HG03159 (cell line): ENCODE data around the gene RPL35A.
"Not testable (repeated sequence)": the region's sequence is repeated elsewhere in the genome, so short reads cannot be mapped to it uniquely, and the experiment has no call there.

Source experiments
- ATAC-seq: cut with Tn5 transposase; IDR thresholded peaks from one replicate; pipeline ENCODE4 v1.9.1; 2021; ENCODE audit warnings: mild to moderate bottlenecking, moderate library complexity; ENCODE audit not compliant: unreplicated experiment

RPL35A gene

DNA sequence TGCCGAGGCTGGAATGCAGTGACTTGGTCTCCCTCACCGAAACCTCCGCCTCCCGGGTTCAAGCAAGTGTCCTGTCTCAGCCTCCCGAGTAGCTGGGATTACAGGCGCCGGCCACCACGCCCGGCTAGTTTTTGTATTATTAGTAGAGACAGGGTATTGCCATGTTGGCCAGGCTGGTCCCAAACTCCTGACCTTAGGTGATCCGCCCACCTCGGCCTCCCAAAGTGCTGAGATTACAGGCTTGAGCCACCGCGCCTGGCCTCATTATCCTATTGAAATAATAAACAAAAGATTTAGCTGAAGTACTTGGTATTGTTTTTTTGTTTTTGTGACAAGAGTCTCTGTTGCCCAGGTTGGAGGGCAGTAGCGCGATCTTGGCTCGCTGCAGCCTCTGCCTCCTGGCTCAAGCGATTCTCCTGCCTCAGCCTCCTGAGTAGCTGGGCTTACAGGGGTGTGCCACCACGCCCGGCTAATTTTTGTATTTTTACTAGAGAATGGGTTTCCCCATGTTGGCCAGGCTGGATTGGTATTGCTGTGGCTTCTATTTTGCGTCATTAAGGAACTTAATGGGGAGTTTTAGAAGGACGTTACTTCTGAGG lies 1.5 kb downstream of the RPL35A start:
- no peak for ATAC-seq

DNA sequence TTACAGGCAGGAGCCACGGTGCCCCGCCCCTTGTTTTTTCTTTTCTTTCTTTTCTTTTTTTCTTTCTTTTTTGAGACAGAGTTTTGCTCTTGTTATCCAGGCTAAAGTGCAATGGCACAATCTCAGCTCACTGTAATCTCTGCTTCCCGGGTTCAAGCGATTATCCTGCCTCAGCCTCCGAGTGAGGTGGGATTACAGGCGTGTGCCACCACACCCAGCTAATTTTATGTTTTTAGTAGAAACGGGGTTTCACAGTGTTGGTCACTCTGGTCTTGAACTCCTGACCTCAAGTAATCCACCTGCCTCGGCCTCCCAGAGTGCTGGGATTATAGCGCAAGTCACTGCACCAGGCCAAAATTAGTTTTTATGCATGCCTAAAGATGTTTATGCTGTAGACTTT lies 2.5 kb downstream of the RPL35A start:
- ATAC-seq: no peak

DNA sequence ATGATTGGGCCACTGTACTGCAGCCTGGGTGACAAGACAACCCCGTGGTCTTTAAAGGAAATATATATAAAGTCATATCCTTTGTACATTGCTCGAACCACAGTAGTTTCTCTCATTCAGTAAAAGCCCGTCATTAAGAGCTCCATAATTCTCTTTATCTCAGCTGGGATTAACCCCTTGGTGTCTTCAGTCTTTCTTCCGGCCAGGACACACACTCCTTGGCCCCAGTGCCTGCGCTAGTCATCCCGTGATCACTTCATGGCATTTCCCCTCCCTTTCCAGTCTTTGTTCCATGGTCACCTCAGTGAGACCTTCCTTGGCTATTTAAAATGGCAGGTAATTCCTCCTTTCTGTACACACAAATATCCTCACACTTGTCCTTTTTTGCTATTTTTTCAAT lies 3.3 kb downstream of the RPL35A start:
- ATAC-seq: no peak

DNA sequence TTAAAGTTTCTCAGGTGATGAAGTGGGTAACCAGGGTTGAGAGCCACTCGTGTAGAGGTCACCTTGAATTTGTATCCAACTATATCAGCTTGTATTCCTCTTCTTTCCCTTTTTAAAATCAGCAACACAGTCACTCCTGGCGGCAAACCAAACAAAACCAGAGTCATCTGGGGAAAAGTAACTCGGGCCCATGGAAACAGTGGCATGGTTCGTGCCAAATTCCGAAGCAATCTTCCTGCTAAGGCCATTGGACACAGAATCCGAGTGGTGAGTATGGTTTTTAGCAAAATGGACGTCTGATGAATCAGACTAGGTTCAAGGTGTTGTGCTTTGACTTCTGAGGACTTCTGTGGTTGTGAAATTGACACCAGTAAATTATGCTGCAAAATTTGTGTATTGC lies 3.9 kb downstream of the RPL35A start:
- ATAC-seq: no peak

DNA sequence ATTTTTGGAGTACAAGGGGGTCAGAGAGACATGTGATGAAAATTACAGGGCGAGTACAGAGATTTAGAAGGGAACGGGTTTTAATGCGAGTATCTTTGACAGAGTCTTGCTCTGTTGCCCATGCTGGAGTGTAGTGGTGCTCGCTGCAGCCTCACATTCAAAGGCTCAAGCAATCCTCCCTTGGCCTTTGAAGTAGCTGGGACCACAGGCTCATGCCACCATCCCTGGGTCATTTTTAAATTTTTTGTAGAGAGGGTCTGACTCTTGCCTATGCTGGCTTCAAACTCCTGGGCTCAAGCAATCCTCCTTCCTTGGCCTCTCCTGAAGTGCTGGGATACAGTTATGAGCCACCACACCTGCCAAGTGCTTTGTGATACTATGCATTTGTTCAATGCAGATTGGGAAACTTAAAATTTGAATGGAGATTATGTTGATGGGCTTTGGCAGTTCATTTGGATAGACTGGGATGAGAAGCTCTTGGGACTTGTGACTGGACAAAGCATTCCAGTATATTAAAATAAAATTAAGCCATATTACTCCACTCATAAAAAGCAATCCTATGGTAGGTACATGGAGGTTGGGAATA lies 6.0 kb downstream of the RPL35A start:
- no peak for ATAC-seq

DNA sequence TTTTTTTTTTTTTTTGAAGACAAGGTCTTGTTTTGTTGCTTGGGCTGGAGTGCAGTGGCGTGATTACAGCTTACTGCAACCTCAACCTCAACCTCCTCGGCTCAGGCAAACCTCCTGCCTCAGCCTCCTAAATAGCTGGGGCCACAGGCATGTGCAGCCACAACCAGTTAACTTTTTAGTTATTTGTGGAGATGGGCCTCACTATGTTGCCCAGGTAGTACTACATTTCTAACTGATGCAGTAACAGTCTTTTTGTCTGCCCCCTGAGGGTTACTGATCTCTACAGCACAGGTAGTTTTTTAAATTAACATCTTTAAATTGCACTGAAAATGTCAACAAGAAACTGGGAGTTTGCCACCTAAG lies 6.6 kb downstream of the RPL35A start:
- no peak for ATAC-seq

DNA sequence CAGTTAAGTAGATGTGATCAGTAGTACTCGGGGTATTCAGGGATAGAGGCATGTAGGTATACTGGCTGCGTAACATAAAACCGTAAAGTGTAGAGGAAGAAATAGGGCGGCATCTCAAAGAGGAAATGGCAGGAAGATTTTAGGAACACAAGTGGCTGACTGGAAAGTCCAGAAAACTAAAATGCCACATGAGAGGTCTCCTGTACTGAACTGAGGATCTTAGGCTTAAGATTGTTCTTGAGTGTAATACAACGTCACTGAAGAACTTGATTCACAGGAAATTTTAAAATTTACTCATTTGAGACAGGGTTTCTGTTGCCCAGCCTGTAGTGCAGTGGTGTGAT lies 7.8 kb downstream of the RPL35A start:
- ATAC-seq: no peak

DNA sequence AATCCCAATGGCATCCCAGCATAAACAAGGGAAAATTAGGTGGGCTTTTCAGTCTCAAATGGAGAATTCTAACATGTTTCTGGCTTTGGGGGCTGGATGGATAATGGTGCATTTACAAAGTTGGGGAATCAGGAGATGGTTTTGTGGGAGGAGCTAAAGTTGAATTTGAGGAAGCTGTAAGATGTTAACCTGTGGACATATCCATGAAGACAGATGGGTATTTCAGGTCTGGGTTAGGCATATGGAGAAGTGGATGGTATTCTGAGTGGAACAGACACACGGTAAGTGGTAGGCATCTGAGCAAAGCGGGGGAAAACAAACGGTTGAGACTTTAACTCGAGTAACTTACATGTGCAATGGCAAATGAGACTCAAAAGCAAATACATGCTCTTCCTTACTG lies 8.4 kb downstream of the RPL35A start:
- ATAC-seq: no peak

DNA sequence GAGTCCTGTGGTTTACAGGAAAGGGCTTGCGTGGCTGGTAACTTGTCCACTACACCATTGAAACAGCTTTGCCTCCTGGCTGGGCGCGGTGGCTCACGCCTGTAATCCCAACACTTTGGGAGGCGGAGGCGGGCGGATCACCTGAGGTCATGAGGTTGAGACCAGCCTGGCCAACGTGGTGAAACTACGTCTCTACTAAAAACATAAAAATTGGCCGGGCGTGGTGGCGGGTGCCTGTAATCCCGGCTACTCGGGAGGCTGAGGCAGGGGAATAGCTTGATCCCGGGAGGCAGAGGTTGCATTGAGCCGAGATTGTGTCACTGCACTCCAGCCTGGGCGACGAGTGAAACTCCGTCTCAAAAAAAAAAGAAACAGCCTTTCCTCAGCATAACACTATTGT lies 8.9 kb downstream of the RPL35A start:
- not testable (repeated sequence) for ATAC-seq

DNA sequence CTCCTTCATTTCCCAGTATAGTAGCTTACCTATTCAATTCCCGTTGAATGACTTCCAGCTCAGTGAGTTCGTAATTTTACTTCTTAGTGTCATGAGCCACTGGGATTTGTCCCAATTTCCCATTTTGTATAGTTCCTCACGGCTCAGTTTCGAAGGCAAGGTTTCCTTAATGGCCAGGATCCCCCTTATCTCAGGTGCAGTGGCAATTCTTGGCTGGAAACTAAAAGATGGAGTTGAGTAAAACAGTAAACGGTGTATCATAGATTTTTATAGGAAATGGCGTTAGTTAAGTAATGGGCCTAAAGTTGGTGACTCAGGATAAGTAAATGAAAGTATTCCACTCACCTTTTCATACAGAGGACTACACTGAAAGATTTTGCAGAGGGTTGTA lies 9.5 kb downstream of the RPL35A start:
- no peak for ATAC-seq

DNA sequence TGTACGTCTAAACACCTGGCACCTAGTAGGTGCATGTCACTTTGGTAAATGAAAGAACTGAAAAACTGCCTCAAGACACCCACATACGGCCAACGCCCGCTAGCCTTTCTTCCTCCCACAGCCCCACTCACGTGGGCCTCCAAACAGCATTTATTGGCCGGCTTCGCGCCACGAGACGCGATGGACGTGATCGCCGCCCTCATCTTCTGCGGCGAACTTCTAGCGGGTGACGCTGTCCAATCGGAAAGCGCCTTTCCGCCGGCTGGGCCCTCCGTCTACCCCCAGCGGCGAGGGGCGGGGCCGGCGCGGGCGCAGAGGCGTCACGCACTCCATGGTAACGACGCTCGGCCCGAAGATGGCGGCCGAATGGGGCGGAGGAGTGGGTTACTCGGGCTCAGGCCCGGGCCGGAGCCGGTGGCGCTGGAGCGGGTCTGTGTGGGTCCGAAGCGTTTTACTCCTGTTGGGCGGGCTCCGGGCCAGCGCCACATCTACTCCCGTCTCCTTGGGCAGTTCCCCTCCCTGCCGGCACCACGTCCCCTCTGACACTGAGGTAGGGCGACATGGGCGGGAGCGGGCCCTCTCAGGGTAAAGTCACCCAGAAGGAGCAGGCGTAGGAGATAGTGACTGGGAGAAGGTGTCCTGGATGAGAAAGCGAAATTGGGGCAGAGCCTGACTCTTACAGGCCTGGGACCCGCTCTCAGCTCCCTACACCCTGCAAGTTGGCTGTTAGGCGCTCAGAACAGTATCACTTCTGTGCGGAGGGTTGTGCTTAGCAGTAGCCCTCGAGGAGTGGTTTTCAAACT lies 10.1 kb downstream of the RPL35A start, which contains the start of gene LMLN:
TSS of gene LMLN (plus strand) at position 327 of the 803 bp plus-strand sequence. CDS start at position 356, 29 bp downstream.
- peak; percentile 98 for ATAC-seq

DNA sequence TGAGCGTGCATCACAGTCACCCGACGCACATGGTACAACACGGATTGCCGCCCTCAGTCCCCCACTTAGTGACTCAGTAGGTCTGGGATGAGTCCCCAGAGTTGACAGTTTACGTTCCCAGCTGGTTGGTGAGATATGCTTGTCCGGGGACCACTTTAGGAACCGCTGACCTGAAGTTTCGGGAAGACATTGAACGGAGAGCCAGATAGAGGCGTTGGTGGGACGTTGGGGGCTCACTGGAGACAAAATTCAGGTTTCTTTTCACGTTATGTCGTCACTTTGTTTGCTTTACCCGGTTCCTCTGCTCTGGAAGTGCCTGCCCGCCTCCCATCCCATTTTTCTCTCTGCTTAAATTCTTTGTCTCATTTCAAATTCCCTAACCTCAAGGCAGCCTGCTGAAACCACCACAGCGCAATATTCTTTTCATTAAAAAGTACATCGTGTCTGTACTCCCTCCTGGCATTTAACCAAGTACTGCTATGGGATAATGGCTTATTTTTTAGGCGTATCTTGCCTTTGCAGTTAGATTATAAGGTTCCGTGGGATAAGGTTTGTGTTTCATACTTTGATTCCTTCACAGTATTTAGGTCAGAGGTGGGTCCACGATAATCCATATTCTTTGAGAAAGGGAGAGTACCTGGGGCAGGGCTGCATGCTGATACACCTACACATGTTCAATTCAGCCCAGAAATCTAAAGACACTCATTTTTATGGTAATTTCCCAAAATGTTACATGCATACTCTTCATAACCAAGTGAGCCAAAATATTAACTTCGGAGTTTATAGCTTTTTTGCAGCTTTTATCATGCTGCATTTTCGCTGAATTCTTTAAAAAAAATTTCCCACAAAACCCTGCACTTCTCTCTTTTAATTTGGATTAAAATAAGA lies 10.9 kb downstream of the RPL35A start:
- ATAC-seq: no peak

DNA sequence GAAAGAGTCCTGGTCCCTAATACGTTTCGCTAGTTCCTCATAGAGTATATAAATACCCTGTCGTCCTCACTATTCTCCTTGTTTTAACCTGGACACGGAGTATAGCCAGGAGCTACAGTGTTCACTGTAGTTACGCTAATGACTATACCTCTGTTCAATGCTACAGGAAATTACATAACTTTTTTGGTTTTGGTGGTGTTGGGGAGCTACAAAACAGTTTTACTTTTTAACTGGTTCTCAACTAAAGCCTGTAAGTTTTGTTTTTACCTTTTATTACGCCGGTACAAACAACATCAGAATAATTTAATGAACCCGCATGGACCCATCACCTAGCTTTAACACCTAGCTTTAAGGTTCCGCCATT lies 11.6 kb downstream of the RPL35A start:
- ATAC-seq: no peak

DNA sequence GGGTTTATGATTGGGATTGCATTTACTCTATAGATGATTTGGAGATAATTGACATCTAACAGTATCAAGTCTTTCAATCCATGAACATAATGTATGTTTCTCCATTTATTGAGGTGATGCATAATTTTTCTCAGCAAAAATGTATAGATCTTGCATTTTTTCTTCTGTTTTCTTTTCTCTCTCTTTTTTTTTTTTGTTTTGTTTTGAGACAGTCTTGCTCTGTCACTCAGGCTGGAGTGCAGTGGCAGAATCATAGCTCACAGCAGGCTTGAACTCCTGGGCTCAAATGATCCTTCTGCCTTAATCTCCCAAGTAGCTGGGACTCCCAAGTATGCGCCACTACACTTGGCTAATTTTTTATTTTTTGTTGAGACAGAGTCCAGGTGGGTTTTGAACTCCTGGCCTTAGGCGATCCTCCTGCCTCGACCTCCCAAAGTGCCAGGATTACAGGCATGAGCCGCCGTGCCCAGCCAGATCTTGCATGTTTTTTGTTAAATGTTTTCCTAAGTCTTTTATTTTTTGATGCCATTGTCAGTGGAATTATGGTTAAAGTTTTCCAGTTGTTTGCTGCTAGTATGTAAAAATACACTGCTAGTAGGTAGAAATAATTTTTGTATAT lies 13.1 kb downstream of the RPL35A start:
- ATAC-seq: no peak

DNA sequence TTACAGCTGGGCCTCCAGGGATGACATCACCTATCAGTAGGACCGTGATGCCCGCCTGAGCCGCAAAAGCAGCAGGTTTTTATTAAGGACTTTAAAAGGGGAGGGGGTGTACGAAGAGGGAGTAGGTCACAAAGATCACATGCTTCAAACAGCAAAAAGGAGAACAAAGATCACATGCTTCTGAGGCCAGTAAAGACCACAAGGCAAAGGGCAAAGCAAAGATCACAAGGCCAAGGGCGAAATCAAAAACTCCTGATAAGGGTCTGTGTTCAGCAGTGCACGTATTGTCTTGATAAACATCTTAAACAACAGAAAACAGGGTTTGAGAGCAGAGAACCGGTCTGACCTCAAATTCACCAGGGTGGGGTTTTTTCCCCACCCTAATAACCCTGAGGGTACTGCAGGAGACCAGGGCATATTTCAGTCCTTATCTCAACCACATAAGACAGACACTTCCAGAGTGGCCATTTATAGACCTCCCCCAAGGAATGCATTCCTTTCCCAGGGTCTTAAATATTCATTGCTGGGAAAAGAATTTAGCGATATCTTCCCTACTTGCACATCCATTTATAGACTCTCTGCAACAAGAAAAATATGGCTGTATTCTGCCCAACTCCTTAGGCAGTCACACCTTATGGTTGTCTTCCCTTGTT lies 17.5 kb downstream of the RPL35A start:
- not testable (repeated sequence) for ATAC-seq

DNA sequence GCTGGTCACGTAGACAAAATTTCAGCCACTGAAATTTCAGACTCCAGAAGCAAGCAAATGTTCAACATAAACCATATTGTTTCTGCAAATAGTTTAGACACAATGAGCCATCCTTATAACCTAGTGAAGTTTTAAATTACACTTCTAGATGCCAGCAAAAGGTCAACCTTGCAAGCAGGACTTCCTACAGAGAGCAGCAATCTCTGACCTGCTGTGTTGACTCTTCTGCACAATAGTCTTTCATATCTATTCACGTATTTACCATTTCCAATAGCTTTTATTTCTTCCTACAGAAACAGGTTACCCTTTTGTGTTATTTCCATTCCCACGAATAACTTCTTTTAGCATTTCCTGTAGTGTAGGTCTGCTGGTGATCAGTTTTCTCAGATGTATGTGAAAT lies 20.6 kb downstream of the RPL35A start:
- ATAC-seq: no peak

DNA sequence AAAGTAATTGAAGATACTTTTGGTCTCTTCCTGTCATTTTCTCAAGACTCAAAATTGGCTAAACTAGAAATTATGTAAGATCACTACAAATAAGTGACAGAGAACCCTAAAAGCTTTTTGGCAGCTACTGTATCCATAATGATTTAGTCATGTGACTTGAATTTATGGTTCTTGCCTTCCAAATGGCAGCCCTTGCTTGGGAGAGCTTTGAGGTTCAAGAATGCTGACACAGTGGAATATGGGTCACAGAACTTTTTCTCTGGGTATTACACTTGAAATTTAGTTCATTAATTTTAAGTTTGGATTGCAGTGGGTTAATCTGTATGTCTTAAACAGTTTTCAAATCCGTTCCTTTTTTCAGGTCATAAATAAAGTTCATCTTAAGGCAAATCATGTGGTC lies 24.0 kb downstream of the RPL35A start:
- no peak for ATAC-seq

DNA sequence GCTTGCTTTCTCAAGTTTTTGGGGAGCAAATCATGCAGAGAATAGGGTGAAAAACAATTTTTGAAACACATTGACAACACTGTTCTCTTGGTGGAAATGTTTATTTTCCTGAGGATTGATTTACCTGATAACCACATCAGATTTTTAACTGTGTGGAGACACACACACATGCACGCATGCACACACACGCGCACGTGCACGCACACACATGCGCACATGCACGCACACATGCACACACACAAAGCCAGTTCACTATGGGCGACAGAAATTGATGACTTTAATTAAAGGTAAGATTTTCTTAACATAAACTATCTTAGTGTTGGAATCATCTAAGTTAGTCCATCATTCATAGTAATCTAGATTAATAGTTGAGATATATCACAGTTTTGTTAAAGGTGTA lies 25.3 kb downstream of the RPL35A start:
- ATAC-seq: no peak

DNA sequence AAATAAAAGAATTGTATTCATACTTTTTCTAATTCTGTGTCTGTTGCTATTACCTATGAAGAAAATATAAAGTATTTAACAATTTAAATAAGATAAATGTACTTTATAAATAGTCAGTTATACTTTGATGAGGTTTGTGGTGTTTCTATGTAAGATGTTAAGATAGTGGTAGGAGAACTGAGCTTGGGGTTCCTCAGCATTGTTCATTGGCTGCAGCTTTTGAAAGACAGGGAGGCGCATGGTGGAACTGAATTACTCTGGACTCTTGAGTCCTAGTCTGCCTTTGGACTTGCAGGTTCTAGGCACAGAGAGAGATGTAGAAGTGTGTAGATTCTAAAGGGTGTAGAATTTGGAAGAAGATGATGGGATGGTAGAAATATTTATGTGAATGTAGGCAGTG lies 33.1 kb downstream of the RPL35A start:
- ATAC-seq: no peak

DNA sequence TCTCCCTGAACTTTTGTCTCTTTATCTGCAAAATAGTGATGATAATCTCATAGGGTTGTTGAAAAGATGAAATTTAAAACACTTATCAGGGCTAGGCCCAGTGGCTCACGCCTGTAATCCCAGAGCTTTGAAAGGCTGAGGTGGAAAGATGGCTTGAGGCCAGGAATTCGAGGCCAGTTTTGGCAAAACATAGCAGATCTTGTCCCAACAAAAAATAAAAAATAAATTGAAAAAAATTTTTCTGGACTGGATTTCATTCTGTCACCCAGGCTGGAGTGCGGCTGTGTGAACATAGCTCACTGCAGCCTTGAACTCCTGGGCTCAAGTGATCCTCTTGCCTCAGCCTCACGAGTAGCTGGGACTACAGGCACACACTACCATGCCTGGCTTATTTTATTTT lies 39.7 kb downstream of the RPL35A start:
- no peak for ATAC-seq

DNA sequence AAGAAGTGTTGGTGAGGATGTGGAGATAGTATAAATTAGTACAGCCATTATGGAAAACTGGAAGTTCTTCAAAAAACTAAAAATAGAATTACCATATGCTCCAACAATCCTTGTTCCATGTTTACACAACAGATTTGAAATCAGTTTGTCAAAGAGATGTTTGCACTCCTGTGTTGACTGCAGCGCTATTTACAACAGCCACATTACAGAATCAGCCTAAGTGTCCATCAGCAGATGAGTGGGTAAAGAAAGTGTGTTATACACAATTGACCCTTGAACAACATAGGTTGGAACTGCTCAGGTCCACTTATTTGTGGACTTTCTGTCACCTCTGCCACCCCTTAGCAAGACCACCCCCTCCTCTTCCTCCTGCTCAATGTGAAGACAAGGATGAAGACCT lies 44.7 kb downstream of the RPL35A start:
- no peak for ATAC-seq
